NCI-H69 (cell line): ENCODE data around the gene CD163L1.

Source experiments
- DNase-seq: peaks from one replicate; lab custom pipeline; 2025; lab: John Stamatoyannopoulos, UW

Gene CD163L1

DNA sequence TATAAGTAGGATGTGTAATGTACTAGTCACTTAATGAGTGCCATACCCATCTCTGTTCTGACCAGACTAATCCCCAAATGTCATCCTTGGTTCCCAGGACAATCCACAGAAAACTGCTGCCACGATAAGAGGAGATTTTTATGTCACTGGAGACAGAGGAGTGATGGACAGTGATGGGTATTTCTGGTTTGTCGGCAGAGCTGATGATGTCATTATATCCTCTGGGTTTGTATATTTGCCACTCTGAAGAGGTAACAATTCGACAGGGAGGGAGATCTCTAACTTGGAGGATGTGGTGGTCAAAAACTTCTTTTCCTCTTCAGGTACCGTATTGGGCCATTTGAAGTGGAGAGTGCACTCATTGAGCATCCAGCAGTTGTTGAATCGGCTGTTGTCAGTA is 119.8 kb downstream of the CD163L1 start:
- DNase-seq, result no peak

DNA sequence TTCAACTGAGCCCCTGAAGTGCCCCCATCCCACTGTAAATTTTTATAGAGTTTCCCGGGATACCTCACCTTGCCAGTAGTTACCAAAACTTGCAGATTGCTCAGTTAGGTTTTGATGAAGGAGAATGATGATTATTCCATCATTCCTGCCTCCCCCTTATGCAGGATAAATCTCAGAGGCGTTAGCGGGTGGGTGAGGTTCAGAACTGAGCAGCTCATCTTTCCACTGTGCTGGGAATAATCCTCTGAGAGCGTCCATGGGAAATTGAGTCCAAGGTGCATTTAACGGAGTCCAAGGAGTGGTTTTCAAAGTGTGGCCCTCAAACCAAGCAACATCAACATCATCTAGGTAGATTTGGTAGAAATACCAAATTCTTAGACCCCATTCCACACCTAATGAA is 121.4 kb downstream of the CD163L1 start:
- no peak for DNase-seq

DNA sequence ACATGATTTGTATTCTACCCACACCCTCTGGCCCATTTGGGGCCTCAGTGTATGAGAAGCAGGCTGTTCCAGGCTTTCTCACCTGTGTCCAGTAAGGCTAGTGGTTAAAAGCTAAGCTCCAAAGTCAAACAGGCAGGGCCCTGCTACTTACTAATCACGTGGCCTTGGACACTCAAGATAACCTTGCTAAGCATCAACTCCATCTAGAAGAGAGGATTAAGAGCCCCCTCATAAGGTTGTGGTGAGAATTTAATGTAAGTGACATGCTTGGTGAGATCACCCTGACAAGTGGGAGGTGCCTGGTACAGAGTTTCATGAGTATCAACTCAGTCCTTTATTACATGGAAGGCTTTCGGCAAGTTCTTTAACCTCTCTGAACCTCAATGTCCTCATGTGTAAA is 122.3 kb downstream of the CD163L1 start:
- DNase-seq, result no peak

DNA sequence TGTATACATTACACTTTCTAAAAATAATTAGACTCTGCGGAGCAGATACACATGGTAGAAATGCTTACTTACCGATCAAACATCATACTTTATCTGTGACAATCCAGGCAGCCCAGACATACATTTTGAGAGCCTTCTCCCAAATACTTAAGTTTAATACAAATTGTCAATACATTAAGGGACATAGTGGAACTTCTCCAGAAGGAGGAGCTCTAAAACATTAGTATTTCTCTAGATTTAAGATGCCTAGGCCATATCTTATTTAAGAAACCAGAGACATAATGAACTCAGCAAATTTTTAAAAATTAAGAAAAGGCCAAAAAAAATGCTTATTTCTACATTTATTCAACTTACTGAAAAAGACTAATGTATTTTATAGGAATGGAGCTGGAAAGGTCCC is 124.0 kb downstream of the CD163L1 start:
- DNase-seq, result no peak

DNA sequence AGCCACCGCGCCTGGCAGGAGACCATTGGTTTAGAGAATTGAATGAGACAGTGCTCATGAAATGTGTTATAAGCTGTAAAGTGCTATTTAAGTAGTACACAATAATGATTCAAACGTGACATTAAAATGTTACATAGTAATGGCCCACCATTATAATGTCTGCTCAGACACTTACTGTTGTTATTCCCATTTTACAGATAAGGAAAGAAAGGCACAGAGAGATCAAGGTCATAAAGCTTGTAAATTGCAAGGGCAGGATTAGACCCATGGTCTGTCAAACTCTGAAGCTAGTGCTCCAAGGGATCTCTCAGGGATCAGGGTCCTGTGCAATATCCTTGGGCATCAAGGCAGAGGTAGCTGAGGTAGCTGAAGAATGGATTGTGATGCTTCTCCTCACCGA is 133.9 kb downstream of the CD163L1 start:
- no peak for DNase-seq
